HCT116 (cell line): ENCODE data around the gene CHST12. TPM values are rescaled to one million over a fixed set of nuclear protein-coding genes. Genes with fewer than 3 reads are reported as not detected.

ENCODE experiments used
- ATAC-seq: fragments of 200-7000 bp; cut with Tn5 transposase; 2 replicates; pipeline ENCODE4 v1.9.1; 2020; ENCODE audit warnings: mild to moderate bottlenecking, moderate library complexity
- BruUV-seq: library from RNA; stranded (reverse); fragments of 400-500 nt; replicated peaks from 2 replicates; lab custom pipeline; 2021; lab: Mats Ljungman, UMichigan
- CTCF ChIA-PET: fragments of 300-600 bp; sonication (Branson Sonifier 250); formaldehyde crosslinking; loops from one replicate; lab custom pipeline; 2021; ENCODE audit warnings: antibody characterized with exemption; lab: Charles Lee
- POLR2A ChIA-PET: fragments of 300-600, 350-600 bp; sonication (Branson Sonifier 250); formaldehyde crosslinking; loops from one replicate; lab custom pipeline; 2021; ENCODE audit warnings: antibody characterized with exemption; lab: Charles Lee
- RAD21 ChIA-PET, 2 experiments: fragments of 300-600 bp; sonication (Branson Sonifier 250); formaldehyde crosslinking; loops; one replicate each; lab custom pipeline; 2023; ENCODE audit warnings: low total read pairs in 2 of 2; ENCODE audit not compliant: uncharacterized antibody in 2 of 2, unreplicated experiment in 2 of 2, low non-redundant PET in 1 of 2; lab: Charles Lee
- DNase-seq: peaks from one replicate; pipeline ENCODE4 v3.0.0-alpha.2; 2010; ENCODE audit warnings: low read depth, low spot score
- H2AFZ ChIP-seq: fragments of 200-600 bp; shearing (Covaris generic), sonication (generic); 2 replicates; pipeline ENCODE4 v1.6.1; 2017; ENCODE audit warnings: low read depth, mixed run types, mixed read lengths, antibody characterized with exemption, low read length; ENCODE audit not compliant: poor library complexity, severe bottlenecking
- H3K27ac ChIP-seq: 2 replicates; pipeline ENCODE4 v1.5.1; 2012; ENCODE audit warnings: low read depth, low read length
- H3K27me3 ChIP-seq: fragments of 200-600 bp; sonication (generic); 2 replicates; pipeline ENCODE4 v1.6.1; 2016; ENCODE audit warnings: mixed run types, low read length, mixed read lengths; ENCODE audit not compliant: insufficient read depth
- H3K36me3 ChIP-seq, 2 experiments: fragments of 200-500 bp in 1 of 2; fragments of 200-600 bp in 1 of 2; sonication (Bioruptor generic) in 1 of 2; sonication (generic) in 1 of 2; 2 replicates each; pipeline versions ENCODE4 v1.5.1 to v1.6.1; 2014 to 2016; ENCODE audit warnings: low read length in 2 of 2, inconsistent platforms in 1 of 2, mixed read lengths in 1 of 2, mixed run types in 1 of 2; ENCODE audit not compliant: insufficient read depth in 2 of 2, control insufficient read depth in 1 of 2
- H3K4me1 ChIP-seq, 2 experiments: fragments of 200-600 bp in 1 of 2; sonication (generic) in 1 of 2; 2 replicates each; pipeline versions ENCODE4 v1.5.1 to v1.6.1; 2012 to 2017; ENCODE audit warnings: low read length in 2 of 2, inconsistent platforms in 1 of 2, mild to moderate bottlenecking in 1 of 2, mixed read lengths in 1 of 2, mixed run types in 1 of 2, moderate library complexity in 1 of 2; ENCODE audit not compliant: insufficient read depth in 2 of 2, control insufficient read depth in 1 of 2
- H3K4me2 ChIP-seq: fragments of 200-600 bp; sonication (generic); 2 replicates; pipeline ENCODE4 v1.6.1; 2017; ENCODE audit warnings: mixed run types, low read length, mixed read lengths
- H3K4me3 ChIP-seq, 2 experiments: fragments of 200-600 bp in 1 of 2; sonication (generic) in 1 of 2; replicated peaks in 1 of 2; 2 replicates each; pipeline ENCODE4 v1.5.1; 2011 to 2016; ENCODE audit warnings: low read length in 2 of 2, control low read depth in 1 of 2, low read depth in 1 of 2, mild to moderate bottlenecking in 1 of 2, mixed read lengths in 1 of 2, mixed run types in 1 of 2
- H3K79me2 ChIP-seq: fragments of 200-600 bp; sonication (generic); 2 replicates; pipeline ENCODE4 v1.6.1; 2017; ENCODE audit warnings: mild to moderate bottlenecking, mixed run types, low read length, moderate library complexity, mixed read lengths; ENCODE audit not compliant: insufficient read depth
- H3K9ac ChIP-seq: fragments of 200-600 bp; sonication (generic); 2 replicates; pipeline ENCODE4 v1.6.1; 2016; ENCODE audit warnings: low read length, mixed read lengths
- H3K9me2 ChIP-seq: fragments of 200-600 bp; sonication (generic), shearing (Covaris generic); 2 replicates; pipeline ENCODE4 v1.6.1; 2017; ENCODE audit warnings: mixed run types, mild to moderate bottlenecking, moderate library complexity; ENCODE audit not compliant: insufficient read depth
- H3K9me3 ChIP-seq, 2 experiments: fragments of 200-500 bp in 1 of 2; fragments of 200-600 bp in 1 of 2; sonication (Bioruptor generic) in 1 of 2; sonication (generic) in 1 of 2; 2 replicates each; pipeline ENCODE4 v1.6.1; 2014 to 2017; ENCODE audit warnings: low read length in 2 of 2, mixed read lengths in 2 of 2, inconsistent platforms in 1 of 2, low read depth in 1 of 2, mild to moderate bottlenecking in 1 of 2, mixed run types in 1 of 2, moderate library complexity in 1 of 2; ENCODE audit not compliant: control insufficient read depth in 1 of 2, insufficient read depth in 1 of 2
- H4K20me1 ChIP-seq: fragments of 200-600 bp; sonication (generic), shearing (Covaris generic); 2 replicates; pipeline ENCODE4 v1.6.1; 2017; ENCODE audit warnings: mixed run types, mild to moderate bottlenecking, moderate library complexity; ENCODE audit not compliant: insufficient read depth
- CBX3 ChIP-seq: IDR thresholded peaks from 2 replicates; pipeline ENCODE4 v1.6.1; 2012; ENCODE audit warnings: low read depth
- EGR1 ChIP-seq: IDR thresholded peaks from 2 replicates; pipeline ENCODE4 v1.6.1; 2012; ENCODE audit warnings: low read depth
- FOSL1 ChIP-seq: IDR thresholded peaks from 2 replicates; pipeline ENCODE4 v1.6.1; 2012; ENCODE audit warnings: low read depth
- JUND ChIP-seq: IDR thresholded peaks from 2 replicates; pipeline ENCODE4 v1.6.1; 2012
- POLR2AphosphoS5 ChIP-seq: IDR thresholded peaks from 2 replicates; pipeline ENCODE4 v1.6.1; 2011; ENCODE audit warnings: mild to moderate bottlenecking, low read depth, low read length, moderate library complexity
- RAD21 ChIP-seq: IDR thresholded peaks from 2 replicates; pipeline ENCODE4 v1.6.1; 2012; ENCODE audit warnings: low read depth, mild to moderate bottlenecking
- SIN3A ChIP-seq: IDR thresholded peaks from 2 replicates; pipeline ENCODE4 v1.6.1; 2012; ENCODE audit warnings: low read depth
- SRF ChIP-seq: IDR thresholded peaks from 2 replicates; pipeline ENCODE4 v1.6.1; 2012; ENCODE audit warnings: low read depth
- YY1 ChIP-seq: IDR thresholded peaks from 2 replicates; pipeline ENCODE4 v1.6.1; 2011; ENCODE audit warnings: low read length, low read depth, moderate library complexity, mild to moderate bottlenecking; ENCODE audit not compliant: insufficient replicate concordance; ENCODE audit errors: extremely low read depth
- ZFX ChIP-seq: fragments of 450-650 bp; IDR thresholded peaks from 2 replicates; pipeline ENCODE4 v1.6.1; 2017
- intact Hi-C: fragments of 100-400 bp; cut with micrococcal nuclease; formaldehyde crosslinking; loops from 2 replicates; pipeline ENCODE4 v1.10.0; 2022
- total RNA-seq: library from RNA; stranded (reverse); gene quantifications from one replicate; pipeline ENCODE4 v1.2.1, GENCODE V29; 2021; ENCODE audit not compliant: unreplicated experiment
- TF ChIP-seq, protein P1 (sequence below): IDR thresholded peaks from 2 replicates; pipeline ENCODE4 v1.6.1; 2011; ENCODE audit warnings: mild to moderate bottlenecking, low read length, moderate library complexity; ENCODE audit not compliant: insufficient replicate concordance; ENCODE audit errors: extremely low read depth
- TF ChIP-seq, protein P2 (sequence below): IDR thresholded peaks from 2 replicates; pipeline ENCODE4 v1.6.1; 2012
- TF ChIP-seq, protein P3 (sequence below), 3 experiments: fragments of 200-600 bp in 1 of 3; sonication (generic) in 1 of 3; IDR thresholded peaks in 2 of 3; conservative IDR thresholded peaks in 1 of 3; 2 replicates each; pipeline ENCODE4 v1.5.1; 2012 to 2017; ENCODE audit warnings: low read depth in 2 of 3, low read length in 2 of 3, antibody characterized with exemption in 1 of 3, borderline replicate concordance in 1 of 3, control low read depth in 1 of 3, mild to moderate bottlenecking in 1 of 3, mixed read lengths in 1 of 3, mixed run types in 1 of 3, moderate library complexity in 1 of 3; ENCODE audit not compliant: insufficient read depth in 1 of 3

CHST12 gene
- total RNA-seq, 1 experiment from 2014 or later = 14.2 TPM

DNA sequence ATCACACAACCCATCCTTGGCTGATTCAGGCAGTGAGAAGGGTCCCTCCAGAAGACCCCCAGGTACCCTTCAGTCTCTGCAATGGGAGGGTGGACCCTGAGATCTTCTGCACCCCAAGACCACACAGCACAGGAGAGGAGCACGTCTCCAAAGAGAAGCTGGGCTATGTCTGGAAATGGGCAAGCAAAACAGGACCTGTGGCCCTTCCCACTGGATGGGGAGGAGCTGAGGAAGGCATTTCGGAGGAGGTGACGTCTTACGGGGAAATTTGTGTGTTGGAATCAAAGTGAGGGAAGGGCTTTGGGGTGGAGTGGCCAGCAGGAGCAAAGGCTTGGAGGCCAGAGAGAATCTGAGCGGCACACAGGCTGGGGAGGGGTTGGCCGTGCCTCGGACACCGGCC lies 56.3 kb downstream of the CHST12 start:
- ChIA-PET CTCF (interaction anchor here (2.5 kb wide), 1 partner anchor 10 kb away, joined by 13 read pairs; no protein-coding TSS in a partner anchor), RAD21 (no interaction called here), POLR2A (no interaction called here)
- Histone ChIP-seq H3K27me3 (no peaks in the 10 kb centered on the region), H3K4me3 (no peak overlapping the region), H3K4me2 (no peak overlapping the region), H3K9ac (no peak overlapping the region), H3K36me3 (no peaks in the 10 kb centered on the region), H3K9me2 (no peaks in the 10 kb centered on the region), H3K4me1 (no peaks in the 10 kb centered on the region; a peak in 1 of 4 replicates), H3K27ac (no peak overlapping the region), H3K9me3 (no peaks in the 10 kb centered on the region), H2AFZ (no peak overlapping the region), H3K79me2 (no peaks in the 10 kb centered on the region), H4K20me1 (no peaks in the 10 kb centered on the region)
- BruUV-seq = no TSS peak
- DNase-seq = no peak
- ATAC-seq = no peak
- TF ChIP-seq EGR1 = no peak
- TF ChIP-seq, protein P1, sequence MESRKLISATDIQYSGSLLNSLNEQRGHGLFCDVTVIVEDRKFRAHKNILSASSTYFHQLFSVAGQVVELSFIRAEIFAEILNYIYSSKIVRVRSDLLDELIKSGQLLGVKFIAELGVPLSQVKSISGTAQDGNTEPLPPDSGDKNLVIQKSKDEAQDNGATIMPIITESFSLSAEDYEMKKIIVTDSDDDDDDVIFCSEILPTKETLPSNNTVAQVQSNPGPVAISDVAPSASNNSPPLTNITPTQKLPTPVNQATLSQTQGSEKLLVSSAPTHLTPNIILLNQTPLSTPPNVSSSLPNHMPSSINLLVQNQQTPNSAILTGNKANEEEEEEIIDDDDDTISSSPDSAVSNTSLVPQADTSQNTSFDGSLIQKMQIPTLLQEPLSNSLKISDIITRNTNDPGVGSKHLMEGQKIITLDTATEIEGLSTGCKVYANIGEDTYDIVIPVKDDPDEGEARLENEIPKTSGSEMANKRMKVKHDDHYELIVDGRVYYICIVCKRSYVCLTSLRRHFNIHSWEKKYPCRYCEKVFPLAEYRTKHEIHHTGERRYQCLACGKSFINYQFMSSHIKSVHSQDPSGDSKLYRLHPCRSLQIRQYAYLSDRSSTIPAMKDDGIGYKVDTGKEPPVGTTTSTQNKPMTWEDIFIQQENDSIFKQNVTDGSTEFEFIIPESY = no peak
- TF ChIP-seq YY1 = no peak
- no peak for TF ChIP-seq ZFX
- TF ChIP-seq, protein P2, sequence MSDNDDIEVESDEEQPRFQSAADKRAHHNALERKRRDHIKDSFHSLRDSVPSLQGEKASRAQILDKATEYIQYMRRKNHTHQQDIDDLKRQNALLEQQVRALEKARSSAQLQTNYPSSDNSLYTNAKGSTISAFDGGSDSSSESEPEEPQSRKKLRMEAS = no peak
- no peak for TF ChIP-seq POLR2AphosphoS5
- TF ChIP-seq JUND = no peak
- TF ChIP-seq SRF = no peak
- TF ChIP-seq SIN3A = no peak
- TF ChIP-seq FOSL1 = no peak
- TF ChIP-seq, protein P3, sequence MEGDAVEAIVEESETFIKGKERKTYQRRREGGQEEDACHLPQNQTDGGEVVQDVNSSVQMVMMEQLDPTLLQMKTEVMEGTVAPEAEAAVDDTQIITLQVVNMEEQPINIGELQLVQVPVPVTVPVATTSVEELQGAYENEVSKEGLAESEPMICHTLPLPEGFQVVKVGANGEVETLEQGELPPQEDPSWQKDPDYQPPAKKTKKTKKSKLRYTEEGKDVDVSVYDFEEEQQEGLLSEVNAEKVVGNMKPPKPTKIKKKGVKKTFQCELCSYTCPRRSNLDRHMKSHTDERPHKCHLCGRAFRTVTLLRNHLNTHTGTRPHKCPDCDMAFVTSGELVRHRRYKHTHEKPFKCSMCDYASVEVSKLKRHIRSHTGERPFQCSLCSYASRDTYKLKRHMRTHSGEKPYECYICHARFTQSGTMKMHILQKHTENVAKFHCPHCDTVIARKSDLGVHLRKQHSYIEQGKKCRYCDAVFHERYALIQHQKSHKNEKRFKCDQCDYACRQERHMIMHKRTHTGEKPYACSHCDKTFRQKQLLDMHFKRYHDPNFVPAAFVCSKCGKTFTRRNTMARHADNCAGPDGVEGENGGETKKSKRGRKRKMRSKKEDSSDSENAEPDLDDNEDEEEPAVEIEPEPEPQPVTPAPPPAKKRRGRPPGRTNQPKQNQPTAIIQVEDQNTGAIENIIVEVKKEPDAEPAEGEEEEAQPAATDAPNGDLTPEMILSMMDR (IDR thresholded peaks at IDR 0.05 in 2 of 3, conservative IDR thresholded peaks at IDR 0.05 in 1 of 3; ENCODE audit: borderline replicate concordance in 1 of 3, insufficient read depth in 1 of 3, low read depth in 2 of 3, low read length in 2 of 3) = no peak
- TF ChIP-seq CBX3 = no peak
- TF ChIP-seq RAD21 = no peak
- intact Hi-C loops = no loop called here
